ELR (cell line): ENCODE results near the gene RAET1G.
"Not testable (repeated sequence)": the region's sequence is repeated elsewhere in the genome, so short reads cannot be mapped to it uniquely, and the experiment has no call there.

ENCODE experiments used
- DNase-seq: peaks from one replicate; pipeline ENCODE4 v3.0.0-alpha.2; 2015; ENCODE audit warnings: low read depth

The RAET1G gene

GRCh38 chr6:149934249-149935156, 11.6 kb upstream of the RAET1G start:
- DNase-seq: peak; percentile 84

- DNase-seq: no peak
These were observed 10.5 kb upstream of the RAET1G start for GRCh38 chr6:149933461-149933860.

GRCh38 chr6:149933036-149933435, 10.1 kb upstream of the RAET1G start:
- DNase-seq: no peak

- DNase-seq: no peak
These were observed 8.6 kb upstream of the RAET1G start for GRCh38 chr6:149931501-149931900.

- peak; percentile 40 for DNase-seq
These were observed 6.5 kb upstream of the RAET1G start for GRCh38 chr6:149929422-149929821.

GRCh38 chr6:149927025-149927424, 4.1 kb upstream of the RAET1G start:
- not testable (repeated sequence) for DNase-seq

DNA sequence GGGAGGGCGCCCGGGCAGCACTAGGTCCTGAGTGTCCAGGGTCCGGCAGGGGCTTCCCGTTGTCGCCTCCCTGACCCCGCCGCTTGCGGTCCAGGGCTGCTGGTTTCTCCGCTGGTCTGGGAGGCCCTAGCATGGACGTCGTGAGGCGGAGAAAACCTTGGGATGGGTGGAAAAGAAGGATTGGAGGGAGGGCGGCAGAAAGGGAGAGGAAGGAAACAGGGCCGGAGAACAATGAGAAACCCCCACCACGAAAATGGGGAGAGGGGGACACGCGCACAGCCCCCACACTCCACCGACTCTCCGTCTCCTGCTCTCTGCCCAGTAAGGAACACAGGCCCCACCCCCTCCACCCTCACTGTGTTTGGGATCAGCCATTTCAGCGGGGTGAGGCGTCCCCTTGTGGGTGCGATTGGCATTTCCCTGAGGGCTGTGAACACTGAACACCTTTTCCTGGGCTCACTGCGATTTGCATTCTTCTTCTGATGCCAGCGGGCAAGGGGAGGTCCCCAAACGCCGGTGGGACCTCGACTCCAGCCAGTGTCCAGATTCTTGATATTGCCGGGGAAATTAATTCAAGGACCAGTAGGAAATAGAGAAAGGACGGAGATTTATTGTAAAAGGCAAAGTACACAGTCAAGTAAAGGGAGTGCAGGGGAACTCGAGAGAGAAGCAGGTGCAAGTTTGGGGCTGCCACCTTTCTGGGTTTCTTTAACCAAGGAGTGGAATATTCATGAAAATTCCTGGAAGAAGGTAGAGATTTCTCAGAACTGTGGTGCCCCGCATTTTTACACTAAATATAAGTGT, 3.3 kb upstream of the RAET1G start:
- peak; percentile 81 for DNase-seq

- DNase-seq: no peak
These were observed 2.5 kb upstream of the RAET1G start for GRCh38 chr6:149925253-149925973.

- no peak for DNase-seq
These were observed 2.0 kb upstream of the RAET1G start for GRCh38 chr6:149924933-149925252.

DNA sequence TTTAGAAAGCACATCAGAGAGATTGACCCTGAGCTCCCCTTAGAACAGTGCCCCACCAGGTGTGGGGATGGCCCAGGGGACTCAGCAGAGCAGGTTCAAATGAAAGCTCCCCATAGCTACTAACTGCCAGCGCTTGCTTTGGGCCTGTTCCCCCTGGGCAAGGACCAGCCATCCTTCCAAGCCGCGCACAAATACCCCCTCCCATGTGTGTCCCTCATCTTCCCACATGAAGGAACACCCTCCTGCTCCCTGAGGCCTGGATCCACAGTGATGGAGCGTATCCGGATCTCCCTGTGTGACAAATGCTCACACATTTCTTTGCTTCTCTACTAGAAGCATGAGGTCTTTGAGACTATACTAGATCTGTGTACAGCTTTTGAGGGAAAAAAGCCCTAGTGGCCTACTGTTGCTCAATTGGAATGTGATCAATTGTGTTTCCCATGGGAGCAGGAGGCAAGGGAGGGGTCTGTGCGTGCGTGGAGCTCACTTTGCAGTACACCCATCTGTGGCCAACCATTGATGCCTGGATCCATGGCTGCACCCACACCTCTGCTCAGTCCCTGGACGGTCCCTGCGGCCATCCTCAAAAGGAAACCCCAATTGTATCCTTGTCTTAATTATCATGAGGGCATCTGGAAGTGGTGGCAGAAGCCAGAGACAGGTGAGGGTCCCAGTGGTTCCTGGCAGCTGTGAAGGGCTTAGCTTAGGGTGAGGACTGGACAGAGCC, 1.4 kb upstream of the RAET1G start:
- no peak for DNase-seq

DNA sequence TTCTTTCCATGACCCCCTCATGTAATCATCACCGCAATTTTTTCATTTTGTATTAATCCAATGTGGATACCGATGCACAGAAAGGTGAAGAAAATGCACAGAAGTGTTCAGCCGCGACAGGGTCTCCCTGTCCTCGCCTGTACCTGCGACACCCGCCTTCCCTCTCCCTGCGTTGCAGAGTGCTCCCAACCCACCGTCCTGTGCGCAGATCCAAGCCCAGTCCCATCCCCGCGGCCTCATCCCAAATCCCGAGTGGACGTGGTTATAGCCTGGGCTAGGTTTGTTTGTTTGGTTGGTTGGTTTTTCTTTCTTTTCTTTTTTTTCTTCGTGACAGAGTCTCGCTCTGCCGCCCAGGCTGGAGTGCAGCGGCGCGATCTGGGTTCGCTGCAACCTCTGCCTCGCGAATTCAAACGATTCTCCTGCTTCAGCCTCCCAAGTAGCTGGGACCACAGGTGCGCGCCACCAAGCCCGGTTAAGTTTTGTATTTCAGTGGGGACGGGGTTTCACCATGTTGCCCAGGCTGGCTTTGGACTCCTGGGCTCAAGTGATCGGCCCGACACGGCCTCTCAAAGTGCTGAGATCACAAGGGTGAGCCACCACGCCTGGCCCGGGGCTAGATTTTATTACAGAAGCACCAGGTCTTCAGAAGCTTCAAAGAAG, 536 bp upstream of the RAET1G start:
- no peak for DNase-seq

- not testable (repeated sequence) for DNase-seq
These were observed 830 bp downstream of the RAET1G start for GRCh38 chr6:149922091-149922490.

GRCh38 chr6:149921361-149921760, 1.6 kb downstream of the RAET1G start:
- no peak for DNase-seq

GRCh38 chr6:149919834-149920225, 3.1 kb downstream of the RAET1G start:
- DNase-seq: no peak

- DNase-seq: not testable (repeated sequence)
These were observed 3.6 kb downstream of the RAET1G start for GRCh38 chr6:149919126-149919833.

- no peak for DNase-seq
These were observed 4.6 kb downstream of the RAET1G start for GRCh38 chr6:149918151-149918905.

- no peak for DNase-seq
These were observed 5.2 kb downstream of the RAET1G start for GRCh38 chr6:149917679-149918078.

DNA sequence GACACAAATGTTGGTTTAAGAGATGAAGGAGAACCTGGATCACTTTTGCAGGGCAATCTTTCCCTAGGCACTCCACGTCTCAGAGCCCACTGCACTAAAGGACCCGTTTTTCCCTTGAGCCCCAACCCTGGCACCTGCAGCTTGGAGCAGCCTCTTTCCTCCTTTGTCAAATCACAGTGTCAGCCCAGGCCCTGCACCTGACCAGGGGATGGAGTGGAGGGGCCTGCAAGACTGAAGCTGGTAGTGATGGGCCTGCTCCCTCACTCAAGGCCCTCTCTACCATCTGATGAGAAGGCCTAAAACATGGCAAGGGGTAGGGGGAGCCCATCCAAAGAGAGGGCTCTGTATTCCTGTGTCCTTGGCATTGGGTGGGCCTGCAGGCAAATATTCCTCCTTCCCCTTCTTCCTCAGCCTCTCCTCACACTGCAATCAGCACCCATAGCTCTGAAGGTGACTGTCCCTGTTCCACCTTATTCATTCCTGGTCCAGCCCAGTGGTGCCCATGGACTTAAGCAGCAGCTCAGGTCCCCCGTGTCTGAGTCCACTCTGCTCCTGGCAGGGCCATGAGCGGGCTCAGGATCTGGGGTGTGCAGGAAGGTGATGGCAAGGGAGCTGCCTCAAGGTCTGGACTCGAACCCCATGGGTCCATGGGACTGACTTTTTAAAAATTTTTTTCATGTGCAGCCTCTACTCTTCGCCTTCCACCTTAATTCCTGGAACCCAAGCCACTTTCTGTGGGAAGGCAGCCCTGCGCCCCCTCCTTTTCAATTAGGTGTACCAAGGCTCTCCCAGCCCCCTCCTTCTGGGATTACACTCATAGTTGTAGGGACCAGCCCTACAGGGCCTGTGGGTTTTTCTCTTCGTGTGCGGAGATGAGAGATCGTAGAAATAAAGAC, 6.7 kb downstream of the RAET1G start:
- DNase-seq: no peak
